ENCODE results near the gene CCNC.

- no peak for TF ChIP-seq CTCF (IDR thresholded peaks at IDR 0.05)
- no peak for TF ChIP-seq POLR2A (IDR thresholded peaks at IDR 0.05; ENCODE audit: low read length)
- no peak for TF ChIP-seq PHF8 (IDR thresholded peaks at IDR 0.05; ENCODE audit: borderline replicate concordance, low read depth)
- TF ChIP-seq CHD2 (IDR thresholded peaks at IDR 0.05; ENCODE audit: low read length, partially characterized antibody) = no peak
- no peak for TF ChIP-seq POLR2AphosphoS2 (conservative IDR thresholded peaks at IDR 0.05; ENCODE audit: low read length)
- TF ChIP-seq NR3C1 (IDR thresholded peaks at IDR 0.05) = no peak
Observed at GRCh38 chr6:99602520-99603420, 34.3 kb upstream of the CCNC start.
